K562 (cell line): Measurements from ENCODE around the gene PAX5. TPM values are rescaled to one million over a fixed set of nuclear protein-coding genes. Genes with fewer than 3 reads are reported as not detected.

ENCODE experiments used
- ADNP ChIP-seq: fragments of 200-800 bp; sonication (Bioruptor generic); IDR thresholded peaks from 2 replicates; pipeline ENCODE4 v1.6.1; 2016; ENCODE audit warnings: missing genetic modification characterization, missing compliant biosample characterization
- BRCA1 ChIP-seq, 2 experiments: fragments of 450-650 bp in 1 of 2; sonication (generic) in 1 of 2; formaldehyde crosslinking in 1 of 2; IDR thresholded peaks; 2 replicates each; pipeline versions ENCODE4 v1.5.0 to v1.6.1; 2017 to 2020; ENCODE audit warnings: mild to moderate bottlenecking in 1 of 2, missing genetic modification reagents in 1 of 2
- BRD9 ChIP-seq: fragments of 450-650 bp; IDR thresholded peaks from 2 replicates; pipeline ENCODE4 v1.6.1; 2018; ENCODE audit warnings: low read depth; ENCODE audit not compliant: partially characterized antibody
- CHAMP1 ChIP-seq: fragments of 450-650 bp; IDR thresholded peaks from 2 replicates; pipeline ENCODE4 v1.6.1; 2016; ENCODE audit warnings: mild to moderate bottlenecking
- KDM5B ChIP-seq: fragments of 200-600 bp; sonication (generic); IDR thresholded peaks from 2 replicates; pipeline ENCODE4 v1.6.1; 2012; ENCODE audit warnings: low read depth, mild to moderate bottlenecking, moderate library complexity, low read length, control low read depth, inconsistent platforms; ENCODE audit not compliant: insufficient replicate concordance
- RREB1 ChIP-seq: fragments of 250-450 bp; sonication (Bioruptor Pico); IDR thresholded peaks from 2 replicates; pipeline ENCODE4 v1.4.0; 2020
- ZBTB26 ChIP-seq: fragments of 450-650 bp; formaldehyde crosslinking; IDR thresholded peaks from 2 replicates; pipeline ENCODE4 v1.4.0; 2022; ENCODE audit warnings: missing genetic modification characterization
- ZNF740 ChIP-seq, 3 experiments: fragments of 200-800 bp in 1 of 3; sonication (Bioruptor generic) in 1 of 3; sonication (generic) in 1 of 3; formaldehyde crosslinking in 1 of 3; IDR thresholded peaks; 2 replicates each; pipeline versions ENCODE4 v1.6.1 to v1.8.0; 2016 to 2022; ENCODE audit warnings: mild to moderate bottlenecking in 2 of 3, missing compliant biosample characterization in 2 of 3, missing genetic modification characterization in 2 of 3, missing genetic modification reagents in 1 of 3
- polyA plus RNA-seq, 8 experiments: library from polyadenylated mRNA; depleted of rRNA in 4 of 8; stranded (reverse) in 5 of 8; unstranded in 3 of 8; fragments of >200 nt; fragmentation: Nextera tagmentation in 2 of 8; fragmentation: Illumina TruSeq in 1 of 8; extraction: Ambion mirVana in 2 of 8; extraction: Trizol in 1 of 8; gene quantifications; 2 replicates each; pipeline versions ENCODE4 v1.2.1 to v1.2.3, GENCODE V29; 2011 to 2014; ENCODE audit warnings: inconsistent platforms in 1 of 8, missing spikeins in 1 of 8
- total RNA-seq, 7 experiments: library from RNA; depleted of rRNA in 6 of 7; stranded (reverse); fragments of >200 nt in 6 of 7; fragmentation: Illumina TruSeq in 2 of 7; extraction: Trizol in 2 of 7; gene quantifications; 2 replicates each; pipeline versions ENCODE4 v1.2.1 to v1.2.3, GENCODE V29; 2011 to 2021; ENCODE audit warnings: low replicate concordance in 1 of 7

PAX5 gene
- total and polyA plus RNA-seq, 9 of the 15 experiments (the other 6 are each of a cell fraction or from before 2014, with no cell fraction given) = 0.03 to 0.09 TPM; not detected in 7

GRCh38 chr9:36867241-36867640 is 166.8 kb downstream of the PAX5 start (continued):
- no peak for TF ChIP-seq BRD9
- no peak for TF ChIP-seq BRCA1 (IDR thresholded peaks at IDR 0.05)
- TF ChIP-seq BRCA1 (CRISPR knock-in tag; IDR thresholded peaks at IDR 0.05) = no peak
- no peak for TF ChIP-seq KDM5B
- TF ChIP-seq CHAMP1 = no peak
- TF ChIP-seq ZBTB26 (CRISPR knock-in tag) = no peak
- no peak for TF ChIP-seq ADNP
- no peak for TF ChIP-seq RREB1 (CRISPR knock-in tag)
- TF ChIP-seq ZNF740 (CRISPR knock-in tag; IDR thresholded peaks at IDR 0.05) = no peak
- no peak for TF ChIP-seq ZNF740 (tag; IDR thresholded peaks at IDR 0.05)
- TF ChIP-seq, all 486 proteins: peak for 0
